NT2/D1 (cell line): Measurements from ENCODE around the gene HSD17B13.

Experiments used
- SUZ12 ChIP-seq: IDR thresholded peaks from 2 replicates; pipeline ENCODE4 v1.6.1; 2011; ENCODE audit not compliant: insufficient read length, insufficient read depth; ENCODE audit errors: extremely low read depth
- ZNF274 ChIP-seq: IDR thresholded peaks from 2 replicates; pipeline ENCODE4 v1.6.1; 2011; ENCODE audit warnings: mild to moderate bottlenecking, low read depth, low read length

GRCh38 chr4:87260477-87260876 is 62.2 kb downstream of the HSD17B13 start:
- no peak for TF ChIP-seq ZNF274
- no peak for TF ChIP-seq SUZ12
